ENCODE data around the gene CTSD. TPM values are rescaled to one million over a fixed set of nuclear protein-coding genes. Genes with fewer than 3 reads are reported as not detected.

The CTSD gene
- total and polyA plus RNA-seq, 2 experiments from 2014 or later, result 67.1 to 251 TPM

DNA sequence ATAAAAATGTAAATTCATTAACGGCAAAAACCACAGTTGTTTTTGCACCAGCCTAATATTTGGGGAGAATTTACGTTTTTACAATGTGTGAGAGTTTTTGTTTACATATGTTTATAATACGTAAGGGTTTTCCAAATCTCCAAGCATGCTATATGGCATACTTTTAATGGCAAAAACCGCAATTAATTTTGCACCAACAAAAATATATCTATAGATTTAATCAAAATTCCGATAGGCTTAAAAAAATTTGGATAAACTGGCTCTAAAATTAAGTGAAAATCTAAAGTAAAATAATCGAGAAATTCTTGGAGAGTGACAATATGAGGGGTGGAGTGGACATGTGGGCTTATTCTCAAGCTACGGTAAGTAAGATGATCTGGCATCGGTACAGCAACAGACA lies 43.9 kb downstream of the CTSD start:
- H3K4me1 ChIP-seq (ENCODE audit: insufficient read depth), result no peaks in the 10 kb centered on the region
- peaks cover 3% of the 10 kb centered on the region for H3K27me3 Mint-ChIP-seq (ENCODE audit: insufficient read depth, low read depth, poor library complexity)
- no peak overlapping the region for H3K4me3 ChIP-seq
- no peaks in the 10 kb centered on the region for H3F3A ChIP-seq (replicated peaks; ENCODE audit: low read depth)
- H3K79me2 ChIP-seq (replicated peaks; ENCODE audit: insufficient read depth), result no peaks in the 10 kb centered on the region
- DNase-seq (ENCODE audit: low spot score), result no peak
- H3K4me1 Mint-ChIP-seq, result no peaks in the 10 kb centered on the region
- ATAC-seq, result no peak
- H3K27me3 ChIP-seq (ENCODE audit: insufficient read depth), result no peaks in the 10 kb centered on the region
- no peak overlapping the region for H3K4me3 Mint-ChIP-seq
- no peaks in the 10 kb centered on the region for H3K36me3 Mint-ChIP-seq (ENCODE audit: low read depth)
- H3K27ac Mint-ChIP-seq, result no peak overlapping the region
- TF ChIP-seq ZNF114 (CRISPR knock-in tag; IDR thresholded peaks at IDR 0.05) (no peak), NANOG (IDR thresholded peaks at IDR 0.05; ENCODE audit: borderline replicate concordance) (no peak), POLR2AphosphoS5 (IDR thresholded peaks at IDR 0.05; ENCODE audit: low read depth) (no peak), CREB1 (CRISPR knock-in tag; IDR thresholded peaks at IDR 0.05; ENCODE audit: low read depth) (no peak), STAT1 (IDR thresholded peaks at IDR 0.05; ENCODE audit: unreplicated experiment) (no peak), EZH2phosphoT487 (IDR thresholded peaks at IDR 0.05; ENCODE audit: unreplicated experiment) (no peak), ZNF331 (CRISPR knock-in tag; IDR thresholded peaks at IDR 0.05; ENCODE audit: low read depth) (no peak), JUNB (IDR thresholded peaks at IDR 0.05; ENCODE audit: unreplicated experiment) (no peak), EZH2 (IDR thresholded peaks at IDR 0.05; ENCODE audit: low read depth, unreplicated experiment) (no peak)
- TF ChIP-seq, protein P1, sequence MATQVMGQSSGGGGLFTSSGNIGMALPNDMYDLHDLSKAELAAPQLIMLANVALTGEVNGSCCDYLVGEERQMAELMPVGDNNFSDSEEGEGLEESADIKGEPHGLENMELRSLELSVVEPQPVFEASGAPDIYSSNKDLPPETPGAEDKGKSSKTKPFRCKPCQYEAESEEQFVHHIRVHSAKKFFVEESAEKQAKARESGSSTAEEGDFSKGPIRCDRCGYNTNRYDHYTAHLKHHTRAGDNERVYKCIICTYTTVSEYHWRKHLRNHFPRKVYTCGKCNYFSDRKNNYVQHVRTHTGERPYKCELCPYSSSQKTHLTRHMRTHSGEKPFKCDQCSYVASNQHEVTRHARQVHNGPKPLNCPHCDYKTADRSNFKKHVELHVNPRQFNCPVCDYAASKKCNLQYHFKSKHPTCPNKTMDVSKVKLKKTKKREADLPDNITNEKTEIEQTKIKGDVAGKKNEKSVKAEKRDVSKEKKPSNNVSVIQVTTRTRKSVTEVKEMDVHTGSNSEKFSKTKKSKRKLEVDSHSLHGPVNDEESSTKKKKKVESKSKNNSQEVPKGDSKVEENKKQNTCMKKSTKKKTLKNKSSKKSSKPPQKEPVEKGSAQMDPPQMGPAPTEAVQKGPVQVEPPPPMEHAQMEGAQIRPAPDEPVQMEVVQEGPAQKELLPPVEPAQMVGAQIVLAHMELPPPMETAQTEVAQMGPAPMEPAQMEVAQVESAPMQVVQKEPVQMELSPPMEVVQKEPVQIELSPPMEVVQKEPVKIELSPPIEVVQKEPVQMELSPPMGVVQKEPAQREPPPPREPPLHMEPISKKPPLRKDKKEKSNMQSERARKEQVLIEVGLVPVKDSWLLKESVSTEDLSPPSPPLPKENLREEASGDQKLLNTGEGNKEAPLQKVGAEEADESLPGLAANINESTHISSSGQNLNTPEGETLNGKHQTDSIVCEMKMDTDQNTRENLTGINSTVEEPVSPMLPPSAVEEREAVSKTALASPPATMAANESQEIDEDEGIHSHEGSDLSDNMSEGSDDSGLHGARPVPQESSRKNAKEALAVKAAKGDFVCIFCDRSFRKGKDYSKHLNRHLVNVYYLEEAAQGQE (IDR thresholded peaks at IDR 0.05; ENCODE audit: unreplicated experiment), result no peak
- TF ChIP-seq, protein P2, sequence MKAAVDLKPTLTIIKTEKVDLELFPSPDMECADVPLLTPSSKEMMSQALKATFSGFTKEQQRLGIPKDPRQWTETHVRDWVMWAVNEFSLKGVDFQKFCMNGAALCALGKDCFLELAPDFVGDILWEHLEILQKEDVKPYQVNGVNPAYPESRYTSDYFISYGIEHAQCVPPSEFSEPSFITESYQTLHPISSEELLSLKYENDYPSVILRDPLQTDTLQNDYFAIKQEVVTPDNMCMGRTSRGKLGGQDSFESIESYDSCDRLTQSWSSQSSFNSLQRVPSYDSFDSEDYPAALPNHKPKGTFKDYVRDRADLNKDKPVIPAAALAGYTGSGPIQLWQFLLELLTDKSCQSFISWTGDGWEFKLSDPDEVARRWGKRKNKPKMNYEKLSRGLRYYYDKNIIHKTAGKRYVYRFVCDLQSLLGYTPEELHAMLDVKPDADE (IDR thresholded peaks at IDR 0.05), result no peak
- TF ChIP-seq, protein P3, sequence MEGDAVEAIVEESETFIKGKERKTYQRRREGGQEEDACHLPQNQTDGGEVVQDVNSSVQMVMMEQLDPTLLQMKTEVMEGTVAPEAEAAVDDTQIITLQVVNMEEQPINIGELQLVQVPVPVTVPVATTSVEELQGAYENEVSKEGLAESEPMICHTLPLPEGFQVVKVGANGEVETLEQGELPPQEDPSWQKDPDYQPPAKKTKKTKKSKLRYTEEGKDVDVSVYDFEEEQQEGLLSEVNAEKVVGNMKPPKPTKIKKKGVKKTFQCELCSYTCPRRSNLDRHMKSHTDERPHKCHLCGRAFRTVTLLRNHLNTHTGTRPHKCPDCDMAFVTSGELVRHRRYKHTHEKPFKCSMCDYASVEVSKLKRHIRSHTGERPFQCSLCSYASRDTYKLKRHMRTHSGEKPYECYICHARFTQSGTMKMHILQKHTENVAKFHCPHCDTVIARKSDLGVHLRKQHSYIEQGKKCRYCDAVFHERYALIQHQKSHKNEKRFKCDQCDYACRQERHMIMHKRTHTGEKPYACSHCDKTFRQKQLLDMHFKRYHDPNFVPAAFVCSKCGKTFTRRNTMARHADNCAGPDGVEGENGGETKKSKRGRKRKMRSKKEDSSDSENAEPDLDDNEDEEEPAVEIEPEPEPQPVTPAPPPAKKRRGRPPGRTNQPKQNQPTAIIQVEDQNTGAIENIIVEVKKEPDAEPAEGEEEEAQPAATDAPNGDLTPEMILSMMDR (conservative IDR thresholded peaks at IDR 0.05; ENCODE audit: low read depth in 2 of 2), result no peak
- TF ChIP-seq, protein P4, sequence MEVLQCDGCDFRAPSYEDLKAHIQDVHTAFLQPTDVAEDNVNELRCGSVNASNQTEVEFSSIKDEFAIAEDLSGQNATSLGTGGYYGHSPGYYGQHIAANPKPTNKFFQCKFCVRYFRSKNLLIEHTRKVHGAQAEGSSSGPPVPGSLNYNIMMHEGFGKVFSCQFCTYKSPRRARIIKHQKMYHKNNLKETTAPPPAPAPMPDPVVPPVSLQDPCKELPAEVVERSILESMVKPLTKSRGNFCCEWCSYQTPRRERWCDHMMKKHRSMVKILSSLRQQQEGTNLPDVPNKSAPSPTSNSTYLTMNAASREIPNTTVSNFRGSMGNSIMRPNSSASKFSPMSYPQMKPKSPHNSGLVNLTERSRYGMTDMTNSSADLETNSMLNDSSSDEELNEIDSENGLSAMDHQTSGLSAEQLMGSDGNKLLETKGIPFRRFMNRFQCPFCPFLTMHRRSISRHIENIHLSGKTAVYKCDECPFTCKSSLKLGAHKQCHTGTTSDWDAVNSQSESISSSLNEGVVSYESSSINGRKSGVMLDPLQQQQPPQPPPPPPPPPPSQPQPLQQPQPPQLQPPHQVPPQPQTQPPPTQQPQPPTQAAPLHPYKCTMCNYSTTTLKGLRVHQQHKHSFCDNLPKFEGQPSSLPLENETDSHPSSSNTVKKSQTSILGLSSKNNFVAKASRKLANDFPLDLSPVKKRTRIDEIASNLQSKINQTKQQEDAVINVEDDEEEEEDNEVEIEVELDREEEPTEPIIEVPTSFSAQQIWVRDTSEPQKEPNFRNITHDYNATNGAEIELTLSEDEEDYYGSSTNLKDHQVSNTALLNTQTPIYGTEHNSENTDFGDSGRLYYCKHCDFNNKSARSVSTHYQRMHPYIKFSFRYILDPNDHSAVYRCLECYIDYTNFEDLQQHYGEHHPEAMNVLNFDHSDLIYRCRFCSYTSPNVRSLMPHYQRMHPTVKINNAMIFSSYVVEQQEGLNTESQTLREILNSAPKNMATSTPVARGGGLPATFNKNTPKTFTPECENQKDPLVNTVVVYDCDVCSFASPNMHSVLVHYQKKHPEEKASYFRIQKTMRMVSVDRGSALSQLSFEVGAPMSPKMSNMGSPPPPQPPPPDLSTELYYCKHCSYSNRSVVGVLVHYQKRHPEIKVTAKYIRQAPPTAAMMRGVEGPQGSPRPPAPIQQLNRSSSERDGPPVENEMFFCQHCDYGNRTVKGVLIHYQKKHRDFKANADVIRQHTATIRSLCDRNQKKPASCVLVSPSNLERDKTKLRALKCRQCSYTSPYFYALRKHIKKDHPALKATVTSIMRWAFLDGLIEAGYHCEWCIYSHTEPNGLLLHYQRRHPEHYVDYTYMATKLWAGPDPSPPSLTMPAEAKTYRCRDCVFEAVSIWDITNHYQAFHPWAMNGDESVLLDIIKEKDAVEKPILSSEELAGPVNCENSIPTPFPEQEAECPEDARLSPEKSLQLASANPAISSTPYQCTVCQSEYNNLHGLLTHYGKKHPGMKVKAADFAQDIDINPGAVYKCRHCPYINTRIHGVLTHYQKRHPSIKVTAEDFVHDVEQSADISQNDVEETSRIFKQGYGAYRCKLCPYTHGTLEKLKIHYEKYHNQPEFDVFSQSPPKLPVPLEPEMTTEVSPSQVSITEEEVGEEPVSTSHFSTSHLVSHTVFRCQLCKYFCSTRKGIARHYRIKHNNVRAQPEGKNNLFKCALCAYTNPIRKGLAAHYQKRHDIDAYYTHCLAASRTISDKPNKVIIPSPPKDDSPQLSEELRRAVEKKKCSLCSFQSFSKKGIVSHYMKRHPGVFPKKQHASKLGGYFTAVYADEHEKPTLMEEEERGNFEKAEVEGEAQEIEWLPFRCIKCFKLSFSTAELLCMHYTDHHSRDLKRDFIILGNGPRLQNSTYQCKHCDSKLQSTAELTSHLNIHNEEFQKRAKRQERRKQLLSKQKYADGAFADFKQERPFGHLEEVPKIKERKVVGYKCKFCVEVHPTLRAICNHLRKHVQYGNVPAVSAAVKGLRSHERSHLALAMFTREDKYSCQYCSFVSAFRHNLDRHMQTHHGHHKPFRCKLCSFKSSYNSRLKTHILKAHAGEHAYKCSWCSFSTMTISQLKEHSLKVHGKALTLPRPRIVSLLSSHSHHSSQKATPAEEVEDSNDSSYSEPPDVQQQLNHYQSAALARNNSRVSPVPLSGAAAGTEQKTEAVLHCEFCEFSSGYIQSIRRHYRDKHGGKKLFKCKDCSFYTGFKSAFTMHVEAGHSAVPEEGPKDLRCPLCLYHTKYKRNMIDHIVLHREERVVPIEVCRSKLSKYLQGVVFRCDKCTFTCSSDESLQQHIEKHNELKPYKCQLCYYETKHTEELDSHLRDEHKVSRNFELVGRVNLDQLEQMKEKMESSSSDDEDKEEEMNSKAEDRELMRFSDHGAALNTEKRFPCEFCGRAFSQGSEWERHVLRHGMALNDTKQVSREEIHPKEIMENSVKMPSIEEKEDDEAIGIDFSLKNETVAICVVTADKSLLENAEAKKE (CRISPR knock-in tag; IDR thresholded peaks at IDR 0.05), result no peak
- H3K9me2 ChIP-seq (ENCODE audit: insufficient read depth), result no peaks in the 10 kb centered on the region
- no peaks in the 10 kb centered on the region for H3K36me3 ChIP-seq (ENCODE audit: insufficient read depth)
- no peak overlapping the region for H3K27ac ChIP-seq (ENCODE audit: low read depth)
- H3K4me2 ChIP-seq, result no peak overlapping the region
- H3K9me3 Mint-ChIP-seq, result peaks cover 11% of the 10 kb centered on the region; the same call in 2 of the 3 replicates
- no peak overlapping the region for H2AFZ ChIP-seq
- peaks cover 3% of the 10 kb centered on the region; the same call in 1 of the 2 replicates for H4K20me1 ChIP-seq (replicated peaks; ENCODE audit: insufficient read depth)

Data from GM23338 (cell line).